ENCODE measurements around the gene MAP6.

Gene MAP6

GRCh38 chr11:75562836-75563484 is 105.9 kb downstream of the MAP6 start:
- DNase-seq (ENCODE audit: insufficient read length, low spot score) = no peak
- no peak for FAIRE-seq
- TF ChIP-seq SPI1 (IDR thresholded peaks at IDR 0.05; ENCODE audit: low read depth, low read length) (no peak), POLR2A (IDR thresholded peaks at IDR 0.05; ENCODE audit: low read depth, low read length) (no peak; the same call in 1 of the 2 replicates), POU2F2 (IDR thresholded peaks at IDR 0.05; ENCODE audit: low read depth, low read length) (no peak), PAX5 (IDR thresholded peaks at IDR 0.05; ENCODE audit: insufficient read depth, low read length, severe bottlenecking) (no peak), POLR2AphosphoS5 (IDR thresholded peaks at IDR 0.05; ENCODE audit: low read depth, low read length) (no peak), TAF1 (IDR thresholded peaks at IDR 0.05; ENCODE audit: low read depth, low read length) (no peak)

GRCh38 chr11:75562048-75562835 is 106.6 kb downstream of the MAP6 start, which contains the start of gene SERPINH1:
Gene SERPINH1, plus strand, starts transcription at chr11:75562253. Its CDS starts 4,097 bp downstream, at chr11:75566350.
- FAIRE-seq (peak; percentile 91), DNase-seq (ENCODE audit: insufficient read length, low spot score) (peak; percentile 89)
- TF ChIP-seq TAF1 (IDR thresholded peaks at IDR 0.05; ENCODE audit: low read depth, low read length) (peak; percentile 78), SPI1 (IDR thresholded peaks at IDR 0.05; ENCODE audit: low read depth, low read length) (peak; percentile 72), POU2F2 (IDR thresholded peaks at IDR 0.05; ENCODE audit: low read depth, low read length) (no peak), POLR2A (IDR thresholded peaks at IDR 0.05; ENCODE audit: low read depth, low read length) (peak; percentile 89), PAX5 (IDR thresholded peaks at IDR 0.05; ENCODE audit: insufficient read depth, low read length, severe bottlenecking) (no peak), POLR2AphosphoS5 (IDR thresholded peaks at IDR 0.05; ENCODE audit: low read depth, low read length) (peak; percentile 92)

- TF ChIP-seq SPI1 (IDR thresholded peaks at IDR 0.05; ENCODE audit: low read depth, low read length) = no peak
- TF ChIP-seq POU2F2 (IDR thresholded peaks at IDR 0.05; ENCODE audit: low read depth, low read length) = no peak
- TF ChIP-seq TAF1 (IDR thresholded peaks at IDR 0.05; ENCODE audit: low read depth, low read length) = no peak
- TF ChIP-seq POLR2A (IDR thresholded peaks at IDR 0.05; ENCODE audit: low read depth, low read length) = no peak
- TF ChIP-seq POLR2AphosphoS5 (IDR thresholded peaks at IDR 0.05; ENCODE audit: low read depth, low read length) = no peak
- TF ChIP-seq PAX5 (IDR thresholded peaks at IDR 0.05; ENCODE audit: insufficient read depth, low read length, severe bottlenecking) = no peak
- DNase-seq (ENCODE audit: insufficient read length, low spot score) = no peak
- no peak for FAIRE-seq
Observed at GRCh38 chr11:75561426-75562047, 107.3 kb downstream of the MAP6 start.

GRCh38 chr11:75560644-75561043 is 108.2 kb downstream of the MAP6 start:
- no peak for TF ChIP-seq POLR2A (IDR thresholded peaks at IDR 0.05; ENCODE audit: low read depth, low read length)
- no peak for TF ChIP-seq POLR2AphosphoS5 (IDR thresholded peaks at IDR 0.05; ENCODE audit: low read depth, low read length)
- TF ChIP-seq PAX5 (IDR thresholded peaks at IDR 0.05; ENCODE audit: insufficient read depth, low read length, severe bottlenecking) = no peak
- no peak for TF ChIP-seq SPI1 (IDR thresholded peaks at IDR 0.05; ENCODE audit: low read depth, low read length)
- TF ChIP-seq POU2F2 (IDR thresholded peaks at IDR 0.05; ENCODE audit: low read depth, low read length) = no peak
- TF ChIP-seq TAF1 (IDR thresholded peaks at IDR 0.05; ENCODE audit: low read depth, low read length) = no peak
- no peak for FAIRE-seq
- no peak for DNase-seq (ENCODE audit: insufficient read length, low spot score)

- DNase-seq (ENCODE audit: insufficient read length, low spot score) (no peak), FAIRE-seq (no peak)
- no peak for TF ChIP-seq SPI1 (IDR thresholded peaks at IDR 0.05; ENCODE audit: low read depth, low read length)
- TF ChIP-seq POU2F2 (IDR thresholded peaks at IDR 0.05; ENCODE audit: low read depth, low read length) = no peak
- TF ChIP-seq POLR2AphosphoS5 (IDR thresholded peaks at IDR 0.05; ENCODE audit: low read depth, low read length) = no peak
- no peak for TF ChIP-seq TAF1 (IDR thresholded peaks at IDR 0.05; ENCODE audit: low read depth, low read length)
- no peak for TF ChIP-seq POLR2A (IDR thresholded peaks at IDR 0.05; ENCODE audit: low read depth, low read length)
- no peak for TF ChIP-seq PAX5 (IDR thresholded peaks at IDR 0.05; ENCODE audit: insufficient read depth, low read length, severe bottlenecking)
Observed at GRCh38 chr11:75558939-75559843, 109.6 kb downstream of the MAP6 start.

- FAIRE-seq (no peak), DNase-seq (ENCODE audit: insufficient read length, low spot score) (no peak)
- TF ChIP-seq TAF1 (IDR thresholded peaks at IDR 0.05; ENCODE audit: low read depth, low read length) (no peak), POLR2A (IDR thresholded peaks at IDR 0.05; ENCODE audit: low read depth, low read length) (no peak), POLR2AphosphoS5 (IDR thresholded peaks at IDR 0.05; ENCODE audit: low read depth, low read length) (no peak), PAX5 (IDR thresholded peaks at IDR 0.05; ENCODE audit: insufficient read depth, low read length, severe bottlenecking) (no peak), SPI1 (IDR thresholded peaks at IDR 0.05; ENCODE audit: low read depth, low read length) (no peak), POU2F2 (IDR thresholded peaks at IDR 0.05; ENCODE audit: low read depth, low read length) (no peak)
Observed at GRCh38 chr11:75557666-75558494, 111.0 kb downstream of the MAP6 start.

- no peak for DNase-seq (ENCODE audit: insufficient read length, low spot score)
- no peak for FAIRE-seq
- TF ChIP-seq TAF1 (IDR thresholded peaks at IDR 0.05; ENCODE audit: low read depth, low read length) = no peak
- TF ChIP-seq POLR2A (IDR thresholded peaks at IDR 0.05; ENCODE audit: low read depth, low read length) = no peak
- no peak for TF ChIP-seq POU2F2 (IDR thresholded peaks at IDR 0.05; ENCODE audit: low read depth, low read length)
- TF ChIP-seq PAX5 (IDR thresholded peaks at IDR 0.05; ENCODE audit: insufficient read depth, low read length, severe bottlenecking) = no peak
- no peak for TF ChIP-seq SPI1 (IDR thresholded peaks at IDR 0.05; ENCODE audit: low read depth, low read length)
- no peak for TF ChIP-seq POLR2AphosphoS5 (IDR thresholded peaks at IDR 0.05; ENCODE audit: low read depth, low read length)
Observed at GRCh38 chr11:75556275-75556674, 112.6 kb downstream of the MAP6 start.

All from GM12891 (cell line).